A172 (cell line): Measurements from ENCODE around the gene URB2. TPM values are rescaled to one million over a fixed set of nuclear protein-coding genes. Genes with fewer than 3 reads are reported as not detected.
"Not testable (repeated sequence)": the region's sequence is repeated elsewhere in the genome, so short reads cannot be mapped to it uniquely, and the experiment has no call there.

Experiments used
- DNase-seq: peaks from one replicate; pipeline ENCODE4 v3.0.0-alpha.2; 2015; ENCODE audit warnings: low spot score
- total RNA-seq: library from RNA; depleted of rRNA; stranded (reverse); fragments of >200 nt; shearing (Covaris generic); gene quantifications from 2 replicates; pipeline ENCODE4 v1.2.3, GENCODE V29; 2014

URB2 gene
- total RNA-seq, 1 experiment from 2014 or later: 20.1 TPM

DNA sequence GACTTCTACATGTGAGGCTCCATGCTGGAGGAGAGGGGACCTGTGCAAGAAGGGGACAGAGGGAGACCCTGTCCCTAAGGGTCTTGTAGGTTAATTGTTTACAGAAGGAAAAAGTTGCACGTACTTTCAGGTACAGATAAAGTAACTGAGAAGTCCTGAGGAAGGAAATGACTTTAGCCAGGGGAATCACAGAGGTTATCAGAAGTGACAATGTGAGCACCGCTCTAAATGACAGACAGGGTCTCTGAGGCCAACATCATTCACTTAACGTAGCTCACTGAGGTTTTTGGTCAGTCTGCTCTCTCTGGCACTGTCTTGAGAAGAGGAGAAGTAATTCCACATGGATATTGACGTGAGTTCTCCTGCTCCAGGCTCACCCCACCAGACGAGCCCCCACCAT lies 12.1 kb upstream of the URB2 start:
- DNase-seq: no peak

DNA sequence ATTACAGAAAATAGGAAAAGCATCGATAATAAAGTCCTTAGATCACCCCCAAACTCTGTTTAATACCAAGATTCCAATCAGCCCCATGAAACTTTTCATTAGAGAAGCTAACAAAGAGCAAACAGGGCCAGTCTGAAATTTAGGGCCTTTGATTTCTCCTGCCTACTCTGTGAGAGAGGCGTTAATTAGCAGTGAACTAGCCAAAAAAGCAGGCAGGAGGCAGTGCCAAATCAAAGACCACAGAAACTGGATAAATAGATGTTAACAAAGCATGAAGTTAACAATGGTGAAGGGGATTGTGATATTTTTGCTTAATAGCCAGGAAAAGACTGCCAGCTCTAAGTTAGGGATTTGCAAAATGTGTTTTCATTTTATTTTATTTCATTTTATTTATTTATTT lies 11.3 kb upstream of the URB2 start:
- no peak for DNase-seq

DNA sequence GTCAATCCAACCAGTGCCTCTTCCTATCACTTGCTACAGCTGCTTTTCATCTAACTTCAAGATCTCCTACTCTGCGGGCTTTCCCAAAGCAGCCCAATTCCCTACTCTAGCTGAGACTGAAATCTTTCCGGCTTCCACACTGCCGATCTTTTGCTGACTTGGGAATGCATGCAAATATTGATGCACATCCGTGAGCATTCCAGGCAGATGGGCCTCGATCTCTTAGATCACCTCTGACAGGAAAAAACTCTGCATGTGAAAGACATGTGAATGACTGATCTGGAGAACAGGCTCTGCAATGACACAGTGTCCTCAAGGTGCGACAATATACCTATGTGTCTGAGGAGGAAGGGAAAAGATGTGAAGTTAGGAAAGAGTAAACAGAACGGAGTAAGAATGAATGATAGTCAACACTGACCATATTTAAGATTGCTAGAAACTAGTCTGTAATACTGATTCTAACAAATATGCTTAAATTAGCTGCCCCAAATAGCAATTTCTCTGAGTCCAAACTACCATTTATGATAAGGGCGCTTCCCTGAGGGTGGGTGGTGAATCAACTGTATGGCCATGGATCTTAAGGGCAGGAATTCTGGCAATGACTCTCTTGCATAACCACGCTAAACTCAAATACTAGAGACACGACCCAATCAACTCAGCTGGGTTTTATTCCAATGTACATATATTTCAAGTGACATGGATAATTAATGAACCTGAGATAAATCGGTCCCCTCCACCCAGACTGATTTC lies 8.5 kb upstream of the URB2 start:
- no peak for DNase-seq

DNA sequence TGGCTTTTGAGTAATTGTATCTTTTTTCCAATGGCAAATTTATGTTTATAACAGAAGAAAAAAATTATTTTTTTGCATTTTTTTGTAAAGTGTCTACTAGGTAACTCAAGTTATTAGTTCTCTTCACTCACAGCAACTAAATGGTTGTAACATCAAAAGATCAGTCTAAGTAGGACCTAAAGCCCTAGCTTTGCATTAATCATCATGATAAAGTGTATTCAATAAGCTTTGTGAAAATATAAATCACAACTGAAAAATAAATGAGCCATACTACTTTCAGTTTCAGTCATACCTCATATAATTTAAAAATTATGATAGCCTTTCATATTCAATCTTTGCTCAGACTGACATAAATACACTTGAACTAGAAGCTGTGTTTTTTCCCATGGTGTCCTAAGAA lies 7.0 kb upstream of the URB2 start:
- DNase-seq: no peak

DNA sequence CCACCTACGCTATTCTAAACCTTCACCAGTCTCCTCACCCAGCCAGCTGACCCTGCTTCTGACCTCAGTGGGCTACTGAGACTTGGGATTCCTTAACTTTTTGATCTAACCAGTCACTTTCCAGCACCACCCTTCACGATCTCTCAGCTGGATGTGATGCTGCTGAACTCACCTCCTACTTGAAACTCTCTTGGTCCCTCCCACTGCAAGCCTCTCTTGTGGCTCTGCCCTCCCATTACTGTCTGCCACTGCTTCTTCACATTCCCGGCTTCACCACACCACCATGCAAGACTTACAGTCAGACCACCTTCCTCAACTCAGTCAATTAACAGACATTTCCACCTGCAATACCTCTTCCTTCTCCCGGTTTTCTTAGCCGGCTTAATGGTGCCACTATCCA lies 6.4 kb upstream of the URB2 start:
- no peak for DNase-seq

DNA sequence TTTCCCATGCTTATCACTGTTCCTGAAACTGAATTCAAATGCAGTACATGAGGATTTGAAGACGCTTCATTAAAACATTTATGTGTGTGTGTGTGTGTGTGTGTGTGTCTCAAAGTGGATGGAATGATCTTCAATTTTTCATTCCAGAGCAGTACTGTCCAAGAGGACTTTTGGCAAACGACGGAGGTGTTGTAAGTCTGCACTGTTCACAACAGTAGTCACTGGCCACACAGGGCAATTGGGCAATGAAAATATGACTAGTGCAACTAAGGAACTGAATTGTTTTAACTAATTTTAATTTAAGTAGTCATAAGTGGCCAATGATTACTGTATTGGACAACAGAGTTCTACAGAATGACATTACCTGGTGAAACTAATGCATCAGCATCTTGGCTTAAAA lies 5.2 kb upstream of the URB2 start:
- no peak for DNase-seq

- DNase-seq: no peak
These were observed 4.4 kb upstream of the URB2 start for GRCh38 chr1:229621663-229622062.

- DNase-seq: not testable (repeated sequence)
These were observed 3.4 kb upstream of the URB2 start for GRCh38 chr1:229622641-229623120.

DNA sequence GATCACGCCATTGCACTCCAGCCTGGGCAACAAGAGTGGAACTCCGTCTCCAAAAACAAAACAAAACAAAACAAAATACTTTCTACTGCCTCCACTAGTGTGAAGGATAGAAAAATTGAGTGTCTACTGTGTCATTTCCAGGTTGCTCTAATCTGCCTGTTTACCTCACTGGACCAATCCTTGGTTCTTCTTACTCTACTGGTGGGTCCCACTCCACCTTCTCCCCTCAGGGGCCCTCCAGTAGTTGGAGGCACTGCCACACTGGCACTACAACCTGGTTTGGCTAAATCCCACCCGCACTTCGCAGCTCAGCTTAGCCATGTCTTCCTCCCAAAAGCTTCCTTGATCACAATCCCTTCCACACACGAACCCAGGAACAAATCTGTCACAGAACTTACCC lies 2.8 kb upstream of the URB2 start:
- DNase-seq: no peak

DNA sequence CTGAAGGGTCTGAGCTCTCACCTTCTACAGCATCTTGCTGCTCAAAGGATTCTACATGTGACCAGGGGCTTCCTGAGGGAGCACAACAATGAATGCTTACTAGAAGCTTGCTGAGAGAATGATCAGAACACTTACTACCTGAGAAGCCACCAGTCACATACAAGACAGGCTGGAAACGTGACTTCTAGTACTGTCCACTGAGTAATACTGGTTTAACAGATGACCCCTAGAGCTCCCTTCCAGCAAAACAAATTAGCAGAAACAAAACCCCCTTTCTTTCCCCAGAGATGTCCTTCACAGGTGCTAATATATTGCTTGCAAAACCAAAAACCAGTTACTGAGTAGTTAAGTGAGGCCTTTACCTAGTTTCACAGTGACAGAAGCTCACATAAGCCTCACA lies 2.2 kb upstream of the URB2 start:
- no peak for DNase-seq

DNA sequence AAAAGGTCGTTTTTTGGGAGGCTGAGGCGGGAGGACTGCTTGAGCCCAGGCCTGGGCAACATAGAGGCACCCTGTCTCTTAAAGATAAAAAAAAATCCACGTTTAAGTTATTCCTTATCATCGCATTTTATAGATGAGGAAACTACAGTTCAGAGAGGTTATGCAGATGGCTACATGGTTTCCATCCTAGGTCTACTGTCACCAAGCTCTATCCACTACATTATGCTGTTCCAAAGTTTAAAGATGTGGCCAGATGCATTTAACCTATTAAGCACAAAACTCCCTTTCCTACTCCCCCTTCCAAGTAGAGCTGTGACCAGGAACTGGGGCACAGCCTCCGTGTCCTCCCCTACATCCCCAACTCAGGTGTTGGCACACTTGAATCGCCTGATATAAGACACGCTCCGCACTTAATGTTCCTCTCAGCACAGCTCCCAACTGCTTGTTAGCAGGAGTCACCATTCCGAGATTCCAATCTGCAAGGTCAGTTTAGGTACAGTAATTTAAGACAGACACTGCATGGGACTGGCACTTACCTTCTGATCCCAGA lies 1.5 kb upstream of the URB2 start:
- no peak for DNase-seq

- DNase-seq: peak; percentile 45
These were observed 754 bp upstream of the URB2 start for GRCh38 chr1:229625071-229625914.

DNA sequence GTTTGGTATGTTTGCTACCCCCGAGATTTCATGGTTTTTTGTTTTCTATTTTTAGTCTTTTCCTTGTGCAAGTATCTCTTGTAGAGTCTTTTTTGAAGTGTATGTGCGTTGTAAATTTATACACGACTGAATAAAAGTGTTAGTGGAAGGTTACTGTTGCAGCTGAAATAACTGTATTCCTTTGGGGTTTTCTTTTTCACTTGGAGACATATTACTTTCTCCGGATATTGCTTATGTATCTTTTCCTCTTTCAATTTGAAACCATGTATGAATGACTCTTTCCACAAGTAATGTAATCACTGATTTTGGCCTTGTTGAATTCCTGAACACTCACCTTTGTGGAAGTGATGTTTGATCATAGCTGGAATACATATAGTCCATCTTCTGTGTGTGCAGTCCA lies 956 bp downstream of the URB2 start:
- DNase-seq: no peak

DNA sequence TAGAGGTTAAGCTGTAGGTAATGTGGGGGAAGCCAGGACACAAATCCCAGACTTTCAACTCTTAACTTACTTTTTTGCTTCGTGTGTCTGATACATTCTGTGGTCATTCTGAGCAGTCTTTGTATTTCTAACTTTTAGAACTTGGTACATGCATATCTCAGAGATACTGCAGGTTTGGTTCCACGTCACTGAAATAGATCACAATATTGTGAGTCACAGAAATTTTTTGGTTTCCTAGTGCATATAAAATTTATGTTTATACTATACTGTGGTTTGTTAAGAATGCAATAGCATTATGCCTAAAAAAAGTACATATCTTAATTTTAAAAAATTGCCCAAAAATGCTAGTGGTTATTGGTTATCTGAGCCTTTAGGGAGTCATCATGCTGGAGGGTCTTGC lies 3.2 kb downstream of the URB2 start:
- DNase-seq: no peak

- DNase-seq: no peak
These were observed 5.1 kb downstream of the URB2 start for GRCh38 chr1:229631148-229631547.

GRCh38 chr1:229631966-229632365 lies 5.9 kb downstream of the URB2 start:
- DNase-seq: no peak

- DNase-seq: no peak
These were observed 10.0 kb downstream of the URB2 start for GRCh38 chr1:229636042-229636441.

DNA sequence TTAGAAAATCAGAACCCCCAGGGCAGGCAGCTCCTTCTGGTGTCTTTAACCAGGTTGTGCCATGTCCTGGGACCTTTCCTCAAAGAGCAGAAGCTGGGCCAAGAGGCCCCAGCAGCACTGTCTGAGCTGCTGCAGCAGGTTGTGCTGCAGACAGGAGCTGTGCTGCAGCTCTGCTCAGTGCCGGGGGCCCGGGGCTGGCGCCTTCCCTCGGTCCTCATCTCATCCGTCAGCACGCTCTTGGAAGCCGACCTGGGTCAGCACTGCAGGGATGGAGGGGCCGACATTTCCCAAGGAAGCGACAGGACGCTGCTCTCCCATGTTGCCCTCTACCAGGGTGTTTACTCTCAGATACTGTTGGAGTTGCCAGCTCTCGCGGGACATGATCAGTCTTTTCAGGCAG lies 11.7 kb downstream of the URB2 start:
- no peak for DNase-seq

GRCh38 chr1:229640455-229640854 lies 14.4 kb downstream of the URB2 start:
- no peak for DNase-seq

DNA sequence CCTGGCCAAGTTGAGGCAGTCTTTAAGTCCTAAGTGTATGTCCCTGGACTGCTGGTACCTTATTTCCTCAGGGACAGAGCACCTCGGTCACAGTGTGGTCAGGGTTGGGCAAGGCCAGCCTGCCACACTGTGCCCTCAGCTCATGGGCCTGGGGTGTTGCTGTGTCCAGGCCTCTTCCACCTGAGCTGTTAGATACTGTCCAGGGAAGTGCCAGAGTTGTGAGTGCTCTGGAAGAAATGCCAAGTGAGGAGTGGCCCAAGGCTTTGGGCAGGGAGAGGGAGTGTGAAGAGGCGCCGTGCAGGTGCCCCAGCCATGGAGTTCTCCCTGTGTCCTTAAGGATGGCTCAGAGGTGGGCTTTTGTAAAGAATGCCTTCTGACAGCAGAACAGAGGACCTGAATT lies 15.3 kb downstream of the URB2 start:
- no peak for DNase-seq

- no peak for DNase-seq
These were observed 16.3 kb downstream of the URB2 start for GRCh38 chr1:229642376-229642775.

- no peak for DNase-seq
These were observed 16.9 kb downstream of the URB2 start for GRCh38 chr1:229642970-229643369.
